NCI-H2227 (cell line): Measurements from ENCODE around the gene CPT1C.

Experiments
- DNase-seq: peaks from one replicate; lab custom pipeline; 2025; ENCODE audit not compliant: unreplicated experiment; lab: John Stamatoyannopoulos, UW

CPT1C gene

DNA sequence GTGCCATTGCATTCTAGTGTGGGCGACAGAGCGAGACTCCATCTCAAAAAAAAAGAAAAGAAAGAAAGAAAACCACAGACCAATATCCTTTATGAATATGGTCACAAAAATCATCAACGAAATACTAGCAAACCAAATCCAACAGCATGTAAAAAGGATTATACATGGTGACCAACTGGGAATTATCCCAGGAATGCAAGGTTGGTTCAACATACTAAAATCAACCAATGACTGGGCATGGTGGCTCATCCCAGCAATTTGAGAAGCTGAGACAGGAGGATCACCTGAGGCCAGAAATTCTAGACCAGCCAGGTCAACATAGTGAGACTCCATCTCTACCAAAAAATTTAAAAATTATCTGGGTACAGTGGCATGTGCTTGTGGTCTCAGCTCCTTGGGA, 65.0 kb downstream of the CPT1C start:
- DNase-seq = no peak

- no peak for DNase-seq
These were observed 67.4 kb downstream of the CPT1C start for GRCh38 chr19:49758292-49758691.

DNA sequence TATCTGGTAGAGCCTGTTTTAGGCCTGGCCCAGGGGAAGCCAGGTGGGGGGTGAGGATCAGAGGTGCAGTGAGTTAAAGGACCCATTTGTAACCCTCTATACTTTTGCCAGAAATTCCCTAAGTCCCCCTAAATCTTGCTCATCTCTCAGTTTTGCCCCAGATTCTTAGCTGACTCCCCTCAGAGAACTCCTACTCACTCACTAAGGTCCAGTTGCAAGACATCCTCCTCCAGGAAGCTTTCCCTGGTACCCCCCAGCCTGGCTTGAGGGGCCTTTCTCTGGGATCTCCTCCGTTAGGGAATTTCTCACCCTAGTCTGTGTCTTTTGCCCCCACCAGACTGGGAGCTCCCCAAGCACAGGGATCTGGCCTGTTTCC, 70.3 kb downstream of the CPT1C start:
- no peak for DNase-seq

DNA sequence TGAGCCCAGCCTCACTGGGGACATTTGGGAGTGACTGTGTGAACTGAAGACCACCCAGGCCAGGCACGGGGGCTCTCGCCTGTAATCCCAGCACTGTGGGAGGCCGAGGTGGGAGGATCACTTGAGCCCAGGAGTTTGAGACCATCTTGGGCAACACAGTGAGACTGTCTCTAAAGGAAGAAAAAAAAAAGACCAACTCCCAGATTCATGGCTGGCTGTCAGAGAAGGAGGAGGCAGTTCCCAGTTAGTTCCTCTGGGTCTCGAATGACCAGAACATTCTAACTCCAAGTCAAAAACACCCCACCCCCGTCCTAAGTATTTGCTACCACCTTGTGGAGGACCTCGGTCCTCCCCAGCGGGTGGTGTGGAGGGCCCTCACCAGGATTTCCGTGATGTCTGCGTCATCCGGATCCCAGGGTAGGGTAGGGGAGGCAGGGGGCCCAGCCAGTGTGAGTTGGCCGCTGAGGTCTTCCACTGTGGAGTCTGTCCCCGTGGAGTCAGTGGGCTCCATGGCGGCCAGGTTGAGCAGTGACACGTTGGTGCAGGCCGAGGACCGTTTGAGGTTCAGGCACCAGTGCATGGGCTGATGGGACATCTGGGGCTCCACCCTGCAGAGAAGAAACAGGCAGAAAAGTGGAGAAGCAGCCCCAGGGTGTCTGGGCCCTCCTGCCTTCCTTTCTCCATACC, 70.9 kb downstream of the CPT1C start:
- DNase-seq = no peak

GRCh38 chr19:49763230-49763629, 72.3 kb downstream of the CPT1C start, which contains the start of gene TSKS:
TSS of gene TSKS (minus strand) at chr19:49763306. CDS start at chr19:49763247, 59 bp downstream.
- DNase-seq = no peak
